HepG2 (cell line): Measurements from ENCODE around the gene XPNPEP3. TPM values are rescaled to one million over a fixed set of nuclear protein-coding genes. Genes with fewer than 3 reads are reported as not detected.

Experiments used
- CTCF ChIP-seq: sonication (generic); formaldehyde crosslinking; IDR thresholded peaks from 2 replicates; pipeline ENCODE4 v1.5.0; 2020; ENCODE audit warnings: mild to moderate bottlenecking, missing genetic modification reagents, moderate library complexity
- HOXD1 ChIP-seq: sonication (generic); formaldehyde crosslinking; IDR thresholded peaks from 2 replicates; pipeline ENCODE4 v1.5.0; 2020; ENCODE audit warnings: missing genetic modification reagents
- KLF12 ChIP-seq: sonication (generic); formaldehyde crosslinking; IDR thresholded peaks from 2 replicates; pipeline ENCODE4 v1.4.0; 2020; ENCODE audit warnings: missing genetic modification reagents, borderline replicate concordance
- MAFG ChIP-seq: sonication (generic); formaldehyde crosslinking; IDR thresholded peaks from 2 replicates; pipeline ENCODE4 v1.5.1; 2020; ENCODE audit warnings: mild to moderate bottlenecking, missing genetic modification reagents
- NRL ChIP-seq: sonication (generic); formaldehyde crosslinking; IDR thresholded peaks from 2 replicates; pipeline ENCODE4 v1.5.0; 2020; ENCODE audit warnings: missing genetic modification reagents, mild to moderate bottlenecking, moderate library complexity, borderline replicate concordance
- RAD21 ChIP-seq: fragments of 450-650 bp; formaldehyde crosslinking; IDR thresholded peaks from 2 replicates; pipeline ENCODE4 v1.5.0; 2020; ENCODE audit warnings: mild to moderate bottlenecking
- XBP1 ChIP-seq: sonication (generic); formaldehyde crosslinking; IDR thresholded peaks from 2 replicates; pipeline ENCODE4 v1.5.0; 2020; ENCODE audit warnings: missing genetic modification reagents
- YY1 ChIP-seq: IDR thresholded peaks from 2 replicates; pipeline ENCODE4 v1.6.1; 2011; ENCODE audit warnings: low read length, low read depth, moderate library complexity, mild to moderate bottlenecking; ENCODE audit not compliant: insufficient read depth, insufficient replicate concordance
- ZBTB21 ChIP-seq: sonication (generic); formaldehyde crosslinking; IDR thresholded peaks from 2 replicates; pipeline ENCODE4 v1.4.0; 2020; ENCODE audit warnings: missing genetic modification reagents
- ZBTB8A ChIP-seq: sonication (generic); formaldehyde crosslinking; IDR thresholded peaks from 2 replicates; pipeline ENCODE4 v1.4.0; 2020; ENCODE audit warnings: mild to moderate bottlenecking, low read depth, missing genetic modification reagents, borderline replicate concordance
- ZNF318 ChIP-seq: sonication (generic); formaldehyde crosslinking; IDR thresholded peaks from 2 replicates; pipeline ENCODE4 v1.4.0; 2020; ENCODE audit warnings: mild to moderate bottlenecking, missing genetic modification reagents
- ZNF598 ChIP-seq: sonication (generic); formaldehyde crosslinking; IDR thresholded peaks from 2 replicates; pipeline ENCODE4 v1.5.1; 2020; ENCODE audit warnings: mild to moderate bottlenecking, missing genetic modification reagents, borderline replicate concordance
- ZNF883 ChIP-seq: sonication (generic); formaldehyde crosslinking; IDR thresholded peaks from 2 replicates; pipeline ENCODE4 v1.5.1; 2020; ENCODE audit warnings: mild to moderate bottlenecking, missing genetic modification reagents; ENCODE audit errors: not compliant biosample characterization
- polyA plus RNA-seq, 8 experiments: library from polyadenylated mRNA; depleted of rRNA in 3 of 8; stranded (reverse) in 7 of 8; unstranded in 1 of 8; fragments of >200 nt; fragmentation: Illumina TruSeq in 4 of 8; extraction: Trizol in 4 of 8; gene quantifications; 2 replicates each; pipeline versions ENCODE4 v1.2.1 to v1.2.3, GENCODE V29; 2011 to 2016; ENCODE audit warnings: low read depth in 4 of 8, missing spikeins in 1 of 8, mixed read lengths in 1 of 8; ENCODE audit not compliant: insufficient read depth in 1 of 8
- total RNA-seq, 5 experiments: library from RNA; depleted of rRNA; stranded (reverse); fragments of >200 nt; fragmentation: Illumina TruSeq; extraction: Trizol; gene quantifications; 2 replicates each; pipeline ENCODE4 v1.2.3, GENCODE V29; 2016; ENCODE audit warnings: low read depth in 1 of 5

Gene XPNPEP3
- total and polyA plus RNA-seq, 2 of the 13 experiments (the other 11 are each of a cell fraction or from before 2014, with no cell fraction given): 10.3 to 14.0 TPM

GRCh38 chr22:40898850-40899357, 42.0 kb downstream of the XPNPEP3 start (continued):
- peak; percentile 72 for TF ChIP-seq CTCF
- no peak for TF ChIP-seq ZBTB21 (CRISPR knock-in tag)
- no peak for TF ChIP-seq ZNF883 (CRISPR knock-in tag)
- no peak for TF ChIP-seq XBP1
- TF ChIP-seq ZNF318 (CRISPR knock-in tag): no peak
- TF ChIP-seq RAD21 (CRISPR knock-in tag): peak; percentile 58; the same call in 1 of the 2 replicates
- no peak for TF ChIP-seq ZNF598 (CRISPR knock-in tag)
- TF ChIP-seq KLF12: no peak
- no peak for TF ChIP-seq ZBTB8A (CRISPR knock-in tag)
- no peak for TF ChIP-seq HOXD1 (CRISPR knock-in tag)
- peak; percentile 79; the same call in 1 of the 2 replicates for TF ChIP-seq MAFG (CRISPR knock-in tag)
- no peak for TF ChIP-seq NRL
- no peak for TF ChIP-seq YY1
